ENCODE results near the gene COPZ1. TPM values are rescaled to one million over a fixed set of nuclear protein-coding genes. Genes with fewer than 3 reads are reported as not detected.

Gene COPZ1
- polyA plus RNA-seq, 3 donors, result 78.9 to 190 (median 176) TPM

DNA sequence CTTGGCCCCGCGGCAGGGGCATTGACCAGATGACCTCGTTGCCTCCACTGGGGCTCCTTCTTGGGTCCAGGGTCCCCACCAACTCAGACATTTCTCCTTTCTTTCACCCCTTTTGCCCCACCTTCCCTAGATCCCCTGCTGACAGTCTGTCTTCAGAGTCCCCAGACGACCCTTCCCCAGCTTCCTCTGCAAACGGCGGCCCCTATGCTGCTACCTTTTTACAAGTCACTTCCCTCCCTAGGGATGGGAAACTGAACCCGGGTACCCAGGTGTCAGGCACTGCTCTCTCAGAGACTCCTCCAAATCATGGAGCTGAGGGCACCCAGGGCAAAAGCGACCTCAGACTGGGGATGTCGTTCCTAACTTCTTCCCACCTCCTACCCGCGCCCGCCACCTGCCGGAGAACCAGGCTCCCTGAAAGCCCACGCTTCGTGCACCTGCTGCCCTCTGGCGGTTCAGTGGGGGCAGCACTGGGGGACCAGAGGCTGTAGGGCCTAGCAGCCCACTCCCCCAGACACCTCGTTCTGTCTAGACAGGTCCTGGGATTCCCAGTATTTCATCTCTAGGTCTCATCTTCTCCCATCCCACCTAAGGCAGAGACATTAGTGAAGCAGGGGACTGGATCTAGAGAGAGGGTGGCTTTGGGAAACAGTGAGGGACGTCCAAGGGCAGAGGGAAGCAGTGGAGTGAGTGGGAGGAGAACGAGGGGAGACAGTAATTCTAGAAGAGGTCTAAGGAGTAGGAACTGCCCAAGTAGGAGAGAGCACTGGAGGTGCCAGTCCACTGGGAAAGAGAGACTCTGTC lies 54.7 kb downstream of the COPZ1 start:
- peaks cover 0 to 2% (median 0%) of the 10 kb centered on the region in 7 donors for H3K9me3 Mint-ChIP-seq
- Histone ChIP-seq H4K20me1 (ENCODE audit: insufficient read depth, low read length) (peaks cover 70% of the 10 kb centered on the region), H3K9me3 (replicated peaks in 1 of 2; ENCODE audit: control insufficient read depth in 1 of 2, insufficient read depth in 1 of 2, low read length in 2 of 2) (no peaks in the 10 kb centered on the region), H3K79me2 (ENCODE audit: insufficient read depth, low read length) (peaks cover 79% of the 10 kb centered on the region), H3K4me1 (ENCODE audit: control insufficient read depth in 1 of 2, insufficient read depth in 2 of 2, low read length in 2 of 2) (peaks cover 53 to 65% of the 10 kb centered on the region in 2 donors), H3K9ac (ENCODE audit: insufficient read depth, low read length, poor library complexity, severe bottlenecking) (peak overlapping the region; percentile 11), H3K36me3 (replicated peaks in 1 of 2; ENCODE audit: control insufficient read depth in 1 of 2, insufficient read depth in 2 of 2, low read length in 2 of 2) (peaks cover 49 to 51% of the 10 kb centered on the region in 2 donors), H3K27ac (ENCODE audit: low read depth in 1 of 2, low read length in 2 of 2) (peak overlapping the region in 1 of 2 donors; percentile 68), H3K27me3 (ENCODE audit: control insufficient read depth in 2 of 2, insufficient read depth in 2 of 2, low read length in 2 of 2) (no peaks in the 10 kb centered on the region), H3K4me3 (replicated peaks in 1 of 3; ENCODE audit: low read depth in 2 of 3, low read length in 3 of 3) (peak overlapping the region in 1 of 3 experiments; percentile 64), H2AFZ (ENCODE audit: insufficient read depth, low read depth, low read length, poor library complexity, severe bottlenecking) (no peak overlapping the region), H3K4me2 (replicated peaks; ENCODE audit: extremely low read depth, low read length, poor library complexity, severe bottlenecking) (peak overlapping the region; percentile 70)
- peaks cover 0 to 2% (median 0%) of the 10 kb centered on the region in 3 donors for H3K27me3 Mint-ChIP-seq (ENCODE audit: low read depth in 3 of 3)
- WGBS (ENCODE audit: insufficient coverage), result 7% methylated on average over 13 of the region's 19 CpGs
- intact Hi-C loops (cut with micrococcal nuclease), result loop anchor here in 1 of 2 donors (5.0 kb wide), 1 partner anchor 87 kb away; no protein-coding TSS in a partner anchor
- peak overlapping the region; percentile 81 to 100 (median 90) for H3K27ac Mint-ChIP-seq
- peaks cover 76 to 81% of the 10 kb centered on the region in 2 donors for H3K36me3 Mint-ChIP-seq
- peak; percentile 82 to 88 (median 86) for DNase-seq
- H3K4me3 Mint-ChIP-seq, result peak overlapping the region; percentile 75 to 80
- TF ChIP-seq, protein P1, sequence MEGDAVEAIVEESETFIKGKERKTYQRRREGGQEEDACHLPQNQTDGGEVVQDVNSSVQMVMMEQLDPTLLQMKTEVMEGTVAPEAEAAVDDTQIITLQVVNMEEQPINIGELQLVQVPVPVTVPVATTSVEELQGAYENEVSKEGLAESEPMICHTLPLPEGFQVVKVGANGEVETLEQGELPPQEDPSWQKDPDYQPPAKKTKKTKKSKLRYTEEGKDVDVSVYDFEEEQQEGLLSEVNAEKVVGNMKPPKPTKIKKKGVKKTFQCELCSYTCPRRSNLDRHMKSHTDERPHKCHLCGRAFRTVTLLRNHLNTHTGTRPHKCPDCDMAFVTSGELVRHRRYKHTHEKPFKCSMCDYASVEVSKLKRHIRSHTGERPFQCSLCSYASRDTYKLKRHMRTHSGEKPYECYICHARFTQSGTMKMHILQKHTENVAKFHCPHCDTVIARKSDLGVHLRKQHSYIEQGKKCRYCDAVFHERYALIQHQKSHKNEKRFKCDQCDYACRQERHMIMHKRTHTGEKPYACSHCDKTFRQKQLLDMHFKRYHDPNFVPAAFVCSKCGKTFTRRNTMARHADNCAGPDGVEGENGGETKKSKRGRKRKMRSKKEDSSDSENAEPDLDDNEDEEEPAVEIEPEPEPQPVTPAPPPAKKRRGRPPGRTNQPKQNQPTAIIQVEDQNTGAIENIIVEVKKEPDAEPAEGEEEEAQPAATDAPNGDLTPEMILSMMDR (IDR thresholded peaks at IDR 0.05), result peak; percentile 100
- H3K4me1 Mint-ChIP-seq, result peaks cover 77% of the 10 kb centered on the region

DNA sequence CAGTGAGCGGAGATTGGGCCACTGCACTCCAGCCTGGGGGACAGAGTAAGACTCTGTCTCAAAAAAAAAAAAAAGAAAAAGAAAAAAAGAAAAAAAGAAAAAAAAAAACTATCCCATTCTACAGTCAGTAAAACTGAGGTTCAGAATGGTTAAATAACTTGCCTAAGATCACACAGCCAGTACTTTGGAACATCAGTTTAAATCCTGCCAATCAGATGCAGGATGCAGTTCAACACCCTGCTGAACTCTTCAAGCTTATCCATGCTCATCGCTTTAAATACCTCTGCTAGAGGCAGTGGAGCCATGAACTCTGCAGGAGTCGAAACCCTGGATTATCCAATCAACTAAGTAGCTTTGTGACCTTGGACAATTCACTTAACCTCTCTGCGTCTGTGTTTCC lies 56.2 kb downstream of the COPZ1 start:
- H3K4me1 Mint-ChIP-seq, result peaks cover 79% of the 10 kb centered on the region
- Histone ChIP-seq H3K9me3 (replicated peaks in 1 of 2; ENCODE audit: control insufficient read depth in 1 of 2, insufficient read depth in 1 of 2, low read length in 2 of 2) (no peaks in the 10 kb centered on the region), H3K4me3 (replicated peaks in 1 of 3; ENCODE audit: low read depth in 2 of 3, low read length in 3 of 3) (no peak overlapping the region), H3K36me3 (replicated peaks in 1 of 2; ENCODE audit: control insufficient read depth in 1 of 2, insufficient read depth in 2 of 2, low read length in 2 of 2) (peaks cover 34 to 35% of the 10 kb centered on the region in 2 donors), H3K27me3 (ENCODE audit: control insufficient read depth in 2 of 2, insufficient read depth in 2 of 2, low read length in 2 of 2) (no peaks in the 10 kb centered on the region), H2AFZ (ENCODE audit: insufficient read depth, low read depth, low read length, poor library complexity, severe bottlenecking) (no peak overlapping the region), H3K4me2 (replicated peaks; ENCODE audit: extremely low read depth, low read length, poor library complexity, severe bottlenecking) (no peak overlapping the region), H4K20me1 (ENCODE audit: insufficient read depth, low read length) (peaks cover 54% of the 10 kb centered on the region), H3K79me2 (ENCODE audit: insufficient read depth, low read length) (peaks cover 78% of the 10 kb centered on the region), H3K4me1 (ENCODE audit: control insufficient read depth in 1 of 2, insufficient read depth in 2 of 2, low read length in 2 of 2) (peaks cover 68 to 77% of the 10 kb centered on the region in 2 donors), H3K9ac (ENCODE audit: insufficient read depth, low read length, poor library complexity, severe bottlenecking) (no peak overlapping the region), H3K27ac (ENCODE audit: low read depth in 1 of 2, low read length in 2 of 2) (peak overlapping the region in 1 of 2 donors; percentile 97)
- H3K36me3 Mint-ChIP-seq, result peaks cover 61 to 66% of the 10 kb centered on the region in 2 donors
- H3K27ac Mint-ChIP-seq, result peak overlapping the region; percentile 57 to 100 (median 100)
- peaks cover 0 to 2% (median 0%) of the 10 kb centered on the region in 7 donors for H3K9me3 Mint-ChIP-seq
- H3K4me3 Mint-ChIP-seq, result no peak overlapping the region
- no peak for DNase-seq
- TF ChIP-seq, protein P1 (IDR thresholded peaks at IDR 0.05), result no peak
- WGBS (ENCODE audit: insufficient coverage), result 100% methylated on average over 2 of the region's 4 CpGs
- intact Hi-C loops (cut with micrococcal nuclease), result no loop called here
- peaks cover 0 to 2% (median under 1%) of the 10 kb centered on the region in 3 donors for H3K27me3 Mint-ChIP-seq (ENCODE audit: low read depth in 3 of 3)
